ENCODE data around the gene C1QTNF5. TPM values are rescaled to one million over a fixed set of nuclear protein-coding genes. Genes with fewer than 3 reads are reported as not detected.
A peak's percentile ranks its signal among the peaks of the same experiment; 100 is the strongest.

Gene C1QTNF5
- total RNA-seq, 1 donor from 2014 or later = 4.7 TPM

DNA sequence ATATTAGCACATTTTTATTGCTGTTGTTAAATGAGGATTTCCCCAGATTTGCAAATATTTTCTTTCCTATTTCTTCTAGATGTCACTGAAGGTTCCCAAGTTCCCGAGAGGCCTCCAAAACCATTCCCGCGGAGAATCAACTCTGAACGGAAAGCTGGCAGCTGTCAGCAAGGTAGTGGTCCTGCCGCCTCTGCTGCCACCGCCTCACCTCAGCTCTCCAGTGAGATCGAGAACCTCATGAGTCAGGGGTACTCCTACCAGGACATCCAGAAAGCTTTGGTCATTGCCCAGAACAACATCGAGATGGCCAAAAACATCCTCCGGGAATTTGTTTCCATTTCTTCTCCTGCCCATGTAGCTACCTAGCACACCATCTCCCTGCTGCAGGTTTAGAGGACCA, 41.3 kb downstream of the C1QTNF5 start:
- DNase-seq (ENCODE audit: low spot score) (no peak), ATAC-seq (no peak)

DNA sequence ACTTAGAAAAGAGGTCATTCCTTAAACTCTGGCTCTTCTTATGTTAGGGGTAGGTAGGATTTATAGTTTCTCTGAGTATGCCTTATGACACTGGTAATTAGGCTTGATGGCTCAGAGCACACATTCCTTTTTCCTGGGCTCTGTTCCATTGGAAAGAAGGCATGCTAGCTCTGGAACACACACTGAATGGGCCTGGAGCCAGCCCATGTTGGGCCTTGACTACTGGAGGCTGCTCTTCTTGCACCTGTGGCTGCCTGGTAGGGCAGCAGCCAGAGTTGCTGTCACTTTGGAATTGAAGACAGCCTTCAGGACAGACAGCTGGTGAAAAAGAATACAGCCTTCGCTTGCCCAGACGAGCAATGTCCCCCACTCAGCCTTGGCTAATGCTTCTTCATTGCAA, 42.0 kb downstream of the C1QTNF5 start:
- ATAC-seq (peak; percentile 54), DNase-seq (ENCODE audit: low spot score) (no peak)

DNA sequence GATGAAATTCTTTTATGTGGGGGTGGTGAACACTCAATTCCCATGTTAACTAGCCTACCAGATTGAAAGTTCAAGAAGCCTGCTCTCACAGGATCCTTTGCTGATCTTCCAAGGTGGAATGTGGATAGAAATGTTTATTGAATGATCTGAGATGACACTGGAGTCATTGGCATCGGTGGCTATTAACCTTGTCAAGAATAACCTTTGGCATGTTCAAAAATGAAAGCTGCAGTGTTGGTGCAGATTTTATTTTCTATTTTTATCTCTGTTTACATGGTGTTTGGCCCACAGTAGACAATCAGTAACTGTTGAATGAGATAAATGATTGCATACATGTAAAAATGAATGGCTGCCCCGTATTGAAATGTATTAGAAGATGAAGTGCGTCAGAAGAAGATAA, 42.7 kb downstream of the C1QTNF5 start:
- no peak for DNase-seq (ENCODE audit: low spot score)
- ATAC-seq = peak; percentile 81

DNA sequence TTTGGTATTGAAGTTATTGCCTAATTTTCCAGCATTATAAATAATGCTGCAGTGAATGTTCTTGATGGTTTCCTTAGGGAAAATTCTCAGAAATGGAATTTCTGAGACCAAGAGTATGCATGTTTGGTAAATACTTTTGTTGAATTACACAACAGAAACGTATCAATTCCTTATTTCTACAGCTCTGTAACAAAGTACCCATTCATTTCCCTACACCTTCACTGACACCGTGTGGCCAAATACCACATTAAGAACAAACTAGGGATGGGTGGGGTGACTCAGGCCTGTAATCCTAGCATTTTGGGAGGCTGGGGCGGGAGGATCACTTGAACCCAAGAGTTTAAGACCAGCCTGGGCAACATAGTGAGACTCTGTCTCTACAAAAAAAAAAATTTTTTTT, 45.5 kb downstream of the C1QTNF5 start:
- DNase-seq (ENCODE audit: low spot score) (no peak), ATAC-seq (no peak)

DNA sequence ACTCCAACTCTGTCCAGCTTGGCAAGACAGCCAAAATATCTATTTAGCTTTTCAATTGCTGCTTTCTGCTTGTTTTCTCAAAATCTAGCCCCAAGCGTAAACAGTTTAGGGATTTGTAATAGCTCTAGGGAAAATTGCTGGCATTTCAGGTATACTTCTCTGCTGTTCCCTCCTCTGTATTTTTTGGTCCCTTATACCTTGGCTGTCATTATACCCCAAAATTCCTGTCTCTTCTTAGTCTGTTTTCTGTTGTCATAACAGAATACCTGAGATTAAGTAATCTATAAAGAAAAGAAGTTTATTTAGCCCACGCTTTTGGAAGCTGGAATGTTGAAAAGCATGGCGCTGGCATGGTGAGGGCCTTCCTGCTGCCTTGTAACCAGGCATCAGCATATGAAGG, 47.2 kb downstream of the C1QTNF5 start:
- no peak for ATAC-seq

DNA sequence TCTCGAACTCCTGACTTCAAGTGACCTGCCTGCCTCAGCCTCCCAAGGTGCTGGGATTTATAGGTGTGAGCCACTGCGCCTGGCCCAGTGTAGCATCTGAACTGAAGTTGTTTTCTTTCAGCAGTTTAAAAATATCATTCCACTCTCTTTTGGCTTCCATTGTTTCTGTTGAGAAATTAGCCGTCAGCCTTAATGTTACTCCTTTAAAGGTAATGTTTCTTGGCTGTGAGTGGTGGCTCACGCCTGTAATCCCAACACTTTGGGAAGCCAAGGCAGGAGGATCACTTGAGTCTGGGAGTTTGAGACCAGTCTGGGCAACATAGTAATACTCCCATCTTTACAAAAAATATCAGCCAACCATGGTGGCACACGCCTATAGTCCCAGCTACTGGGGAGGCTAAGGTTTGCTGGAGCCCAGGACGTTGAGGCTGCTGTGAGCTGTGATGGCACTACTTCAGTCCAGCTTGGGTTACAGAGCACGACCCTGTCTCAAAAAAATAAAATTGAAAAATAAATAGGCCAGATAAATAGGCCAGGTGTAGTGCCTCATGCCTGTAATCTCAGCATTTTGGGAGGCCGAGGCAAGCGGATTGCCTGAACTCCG, 49.7 kb downstream of the C1QTNF5 start:
- DNase-seq (ENCODE audit: low spot score) = no peak

More for the DNA sequence above, 47.2 kb downstream of the C1QTNF5 start:
- DNase-seq (ENCODE audit: low spot score) = no peak

More for the DNA sequence above, 49.7 kb downstream of the C1QTNF5 start:
- no peak for ATAC-seq

Other genes with a start within 250 kb of the C1QTNF5 start
- gene DPAGT1, start 239.0 kb downstream of the C1QTNF5 start, total RNA-seq = 34.3 TPM
- gene C2CD2L, start 233.5 kb downstream of the C1QTNF5 start, total RNA-seq = 9.2 TPM
- 8.9 TPM for gene HINFP, start 219.3 kb downstream of the C1QTNF5 start, total RNA-seq
- gene ABCG4, start 191.8 kb downstream of the C1QTNF5 start, total RNA-seq = 0.48 TPM
- gene NLRX1, start 172.2 kb downstream of the C1QTNF5 start, total RNA-seq = 13.1 TPM
- gene NHERF4, start 155.4 kb downstream of the C1QTNF5 start, total RNA-seq = 0.25 TPM
- gene CBL, start 134.5 kb downstream of the C1QTNF5 start, total RNA-seq = 3.2 TPM
- 1.5 TPM for gene MCAM, start 23.8 kb downstream of the C1QTNF5 start, total RNA-seq
- gene RNF26, start 6.4 kb downstream of the C1QTNF5 start, total RNA-seq = 15.0 TPM
- gene MFRP, start 5.8 kb upstream of the C1QTNF5 start, total RNA-seq = not detected
- 10.9 TPM for gene USP2, start 40.8 kb upstream of the C1QTNF5 start, total RNA-seq
- gene THY1, start 82.3 kb upstream of the C1QTNF5 start, total RNA-seq = 0.96 TPM